Activated CD8-positive, alpha-beta memory T cell treated with anti-CD3 and anti-CD28 coated beads, Interleukin-2, amount 50 U/mL, for 4 hours (primary cell): ENCODE results near the gene PIGZ.

ENCODE experiments used
- DNase-seq: peaks from one replicate; pipeline ENCODE4 v3.0.0-alpha.2; 2020

PIGZ gene

DNA sequence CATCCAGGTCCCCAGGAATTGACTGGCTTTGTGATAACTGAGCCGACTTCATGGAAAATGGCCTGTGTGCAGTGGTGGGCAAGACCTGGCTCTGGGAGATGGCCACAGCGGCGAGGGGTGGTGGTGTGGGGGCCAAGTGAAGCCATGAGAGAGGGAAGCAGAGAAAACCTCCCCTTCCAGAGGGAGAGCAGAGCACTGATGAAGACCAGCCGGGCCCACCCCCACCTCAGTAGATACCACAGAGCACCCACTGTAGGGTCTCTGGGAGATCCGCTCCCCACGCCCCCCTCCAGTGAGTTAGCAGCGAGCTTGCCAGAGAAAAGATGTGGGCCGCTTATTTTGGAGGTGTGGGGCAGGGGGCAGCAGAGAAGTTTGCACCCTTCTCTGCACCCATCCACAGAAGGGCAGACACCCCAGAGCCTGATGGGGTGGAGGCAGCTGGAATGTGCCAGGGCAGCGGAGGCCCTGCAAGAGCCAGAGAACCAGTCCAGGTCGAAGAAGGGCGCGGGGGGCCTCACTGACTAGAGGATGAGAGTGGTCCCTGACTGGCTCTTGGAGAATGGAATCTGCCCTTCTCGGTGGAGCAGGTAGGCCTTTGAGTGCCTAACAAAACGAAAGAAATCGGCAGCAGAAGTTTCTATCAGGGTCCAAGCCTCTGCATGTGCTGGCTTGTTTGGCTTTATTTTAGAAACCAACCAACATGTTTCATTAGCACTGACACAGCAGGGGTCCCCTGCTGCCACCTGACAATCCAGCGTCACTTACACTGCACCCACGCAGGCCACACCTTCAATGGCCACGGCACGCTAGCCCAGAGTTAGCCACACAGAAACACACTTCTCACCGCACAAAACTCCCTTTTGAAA lies 32.7 kb upstream of the PIGZ start:
- no peak for DNase-seq

DNA sequence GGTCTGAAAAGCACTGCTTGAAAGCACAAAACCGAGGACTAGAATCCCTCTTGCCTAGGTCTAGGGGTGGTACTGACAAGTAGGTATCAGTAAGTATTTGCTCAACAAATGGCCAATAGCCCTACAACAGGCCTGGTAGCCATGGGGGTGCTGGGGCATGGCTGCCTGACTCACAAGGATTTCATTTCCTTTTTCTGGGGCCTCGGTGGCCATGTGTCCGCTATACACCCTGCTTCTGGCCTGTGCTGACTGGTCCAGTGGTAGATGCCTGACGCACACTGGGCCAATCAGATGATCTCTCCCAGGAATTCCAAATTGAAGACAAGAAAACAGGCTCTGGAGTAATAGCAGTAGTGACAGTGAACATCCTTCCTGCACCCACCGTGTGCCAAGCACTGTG lies 31.6 kb upstream of the PIGZ start:
- DNase-seq = no peak

DNA sequence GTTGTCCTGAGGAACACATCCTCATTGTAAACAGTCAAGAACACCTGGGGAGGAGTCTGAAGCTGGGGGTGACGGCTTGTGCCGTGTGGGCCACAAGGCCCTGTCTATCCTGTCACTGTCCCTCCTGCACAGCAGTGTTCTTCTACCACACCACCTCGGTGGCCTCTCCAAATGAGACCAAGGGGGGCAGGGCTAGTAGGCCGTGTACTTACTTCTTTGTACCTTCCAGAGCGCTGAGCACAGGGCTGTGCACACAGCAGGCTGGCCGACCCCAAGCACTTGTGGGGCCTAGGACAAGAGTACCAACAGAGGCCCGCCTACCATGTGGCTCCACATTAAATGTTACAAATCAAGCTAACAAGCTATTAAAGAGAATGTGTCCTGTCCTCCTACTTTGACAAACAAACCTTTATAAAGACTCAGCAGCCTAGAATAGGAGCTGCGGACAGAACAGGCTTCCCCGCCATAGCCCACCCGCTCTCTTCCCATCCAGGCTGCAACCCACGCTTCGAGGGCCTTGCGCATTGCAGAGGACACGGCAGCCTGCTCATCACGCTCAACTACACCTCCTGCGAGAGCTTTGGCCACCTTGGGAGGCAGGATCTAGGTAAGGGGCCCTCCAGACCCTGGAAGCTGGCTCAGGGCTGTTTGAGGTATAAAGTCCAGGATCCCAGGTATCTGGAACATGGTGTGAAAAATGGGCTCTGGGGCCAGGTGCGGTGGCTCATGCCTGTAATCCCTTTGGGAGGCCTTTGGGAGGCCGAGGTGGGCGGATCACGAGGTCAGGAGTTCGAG lies 30.5 kb upstream of the PIGZ start:
- DNase-seq = no peak

DNA sequence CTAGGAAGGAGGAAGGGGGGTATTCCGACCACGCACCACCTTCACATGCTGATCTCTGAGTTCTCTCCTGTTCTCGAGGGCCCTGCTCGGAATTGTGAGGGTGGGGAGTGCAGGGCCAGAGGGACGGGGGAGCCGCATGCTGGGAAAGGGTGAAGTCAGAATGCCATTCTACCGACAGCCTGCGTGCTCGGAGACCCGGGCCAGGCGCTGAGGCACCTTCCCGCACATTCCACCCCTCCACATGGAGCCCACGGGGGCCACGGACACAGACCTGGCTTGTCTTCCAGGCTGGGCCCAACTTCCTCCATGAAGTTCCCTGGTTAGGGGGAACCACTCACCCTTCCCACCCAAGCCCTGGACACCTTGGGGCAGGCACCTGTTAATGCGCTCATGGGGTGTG lies 28.7 kb upstream of the PIGZ start:
- no peak for DNase-seq

DNA sequence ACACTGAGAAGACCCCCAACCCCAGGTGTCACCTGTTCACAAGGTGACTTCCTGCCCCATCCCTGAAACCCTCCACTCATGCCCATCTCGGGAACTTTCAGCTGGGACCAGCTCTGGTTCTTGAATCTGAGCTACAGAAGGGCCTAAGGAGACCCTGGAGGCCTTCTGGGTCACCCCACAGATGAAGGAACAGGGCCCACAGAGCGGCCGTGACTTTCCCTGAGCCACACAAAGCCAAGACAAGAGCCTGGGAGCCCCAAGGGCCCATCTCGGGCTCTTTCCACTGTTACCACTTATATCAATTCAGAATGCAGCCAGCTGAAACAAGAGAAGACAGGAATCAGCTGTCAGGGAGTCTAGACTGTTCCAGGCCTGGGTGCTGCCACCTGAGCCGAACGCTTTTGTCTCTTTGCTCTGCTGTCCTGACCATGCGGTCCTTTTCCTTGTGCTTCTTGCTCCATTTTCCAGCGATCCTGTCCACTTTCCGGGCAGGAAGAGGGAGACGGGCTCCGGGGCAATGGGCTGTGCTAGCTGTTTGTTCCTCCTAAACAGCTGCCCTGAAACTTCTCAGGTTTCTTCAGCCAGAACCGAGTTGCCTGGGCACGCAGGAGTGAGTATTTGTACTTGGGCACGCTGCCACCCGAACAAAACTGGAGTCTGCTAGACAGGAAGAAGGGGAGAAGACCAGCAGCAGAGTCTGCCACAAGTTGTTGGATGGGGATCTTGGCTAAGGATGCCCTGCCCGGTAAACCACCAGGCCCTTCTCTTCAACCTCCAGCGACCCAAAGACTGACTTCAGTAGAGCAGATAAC lies 28.0 kb upstream of the PIGZ start:
- no peak for DNase-seq

DNA sequence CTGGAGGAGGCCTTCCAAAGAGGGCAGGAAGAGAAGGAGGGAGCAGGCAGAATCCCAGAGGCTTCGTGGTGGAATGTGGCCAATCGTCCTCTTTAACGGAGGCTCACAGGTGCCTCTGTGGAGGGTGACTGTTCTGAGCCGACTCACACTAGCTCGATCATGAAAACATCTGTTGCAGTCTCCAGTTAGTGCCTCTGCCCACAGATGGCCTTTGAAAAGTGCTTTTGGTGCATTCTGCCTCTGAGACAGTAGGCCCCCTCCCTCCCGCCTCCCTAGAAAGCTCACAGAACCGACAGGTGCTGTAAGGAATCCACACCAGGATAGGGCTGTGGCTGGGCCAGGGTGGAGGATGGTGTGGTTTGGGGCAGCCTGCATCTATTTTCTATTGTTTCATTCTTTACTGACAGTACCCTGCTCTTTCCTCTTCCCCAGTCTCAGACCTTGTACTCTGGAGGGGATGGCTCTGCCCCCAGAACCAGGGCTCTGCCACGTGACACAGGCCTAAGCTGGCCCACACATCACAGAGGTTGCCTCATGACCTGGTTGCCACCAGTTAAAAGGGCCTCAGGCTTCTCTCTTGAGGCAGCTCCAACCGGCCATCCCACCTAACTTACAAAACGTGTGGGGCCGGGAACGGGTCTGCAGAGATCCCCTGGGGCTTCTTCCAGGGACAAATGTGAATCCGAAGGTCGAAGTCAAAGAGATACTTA lies 27.2 kb upstream of the PIGZ start:
- DNase-seq = no peak

DNA sequence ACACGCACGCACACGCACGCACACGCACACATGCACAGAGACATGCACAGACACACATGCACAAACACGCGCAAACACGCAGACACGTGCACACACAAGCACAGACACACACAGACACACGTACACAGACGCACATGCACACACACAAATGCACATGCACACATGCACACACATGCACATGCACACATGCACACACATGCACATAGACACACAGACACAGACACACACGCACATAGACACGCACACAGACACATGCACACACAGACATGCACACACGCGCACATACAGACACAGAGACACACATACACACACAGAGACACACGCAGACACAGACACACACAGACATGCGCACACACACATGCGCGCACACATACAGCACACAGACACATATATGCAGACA lies 26.4 kb upstream of the PIGZ start:
- no peak for DNase-seq

DNA sequence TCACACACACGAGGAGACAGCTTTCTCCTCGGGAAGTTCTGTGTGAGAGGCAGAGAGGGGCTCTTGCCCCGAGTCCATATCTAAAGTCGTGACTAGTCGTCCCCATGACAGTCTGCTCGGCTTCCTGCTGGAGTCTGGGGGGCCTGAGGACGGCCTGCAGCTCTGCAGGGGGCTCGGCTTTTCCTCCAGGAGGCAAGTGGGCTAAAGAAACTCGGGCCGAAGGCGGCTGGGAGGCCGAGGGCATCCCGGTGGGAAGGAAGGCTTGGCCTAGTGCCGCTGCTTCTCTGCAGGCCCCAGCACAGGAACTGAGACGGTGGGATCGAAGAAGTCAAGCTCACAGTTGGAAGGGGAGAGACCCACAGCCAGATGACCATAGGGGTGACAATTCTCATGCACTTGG lies 25.4 kb upstream of the PIGZ start:
- no peak for DNase-seq

DNA sequence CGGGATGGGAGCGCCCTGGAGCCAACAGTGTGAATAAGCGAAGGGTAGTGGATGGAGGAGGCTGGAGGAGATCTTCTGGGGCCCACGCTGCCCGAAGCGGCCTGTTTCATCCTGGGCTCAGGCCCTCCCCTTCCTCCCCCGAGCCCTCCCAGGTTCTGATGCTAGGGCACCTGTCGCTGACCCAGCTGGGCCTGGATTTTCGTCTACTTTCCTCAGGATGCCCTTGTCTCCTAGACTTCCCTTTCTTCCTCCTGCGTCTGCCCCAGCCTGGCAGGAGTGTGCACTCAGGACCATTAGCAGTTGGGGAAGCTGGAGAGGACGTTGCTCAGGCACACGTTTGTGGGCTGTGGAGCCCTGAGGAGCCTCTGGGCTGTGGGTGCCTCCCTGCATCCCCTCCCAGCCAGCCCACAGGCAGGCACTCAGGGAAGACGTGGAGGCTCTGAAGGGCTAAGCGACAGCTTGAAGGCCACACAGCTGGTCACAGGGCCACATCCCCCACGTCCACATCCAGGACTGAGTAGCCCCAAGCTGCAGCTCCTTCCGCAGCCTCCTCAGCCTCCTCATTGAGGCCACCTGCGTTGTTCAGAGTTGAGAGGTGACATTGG lies 23.9 kb upstream of the PIGZ start:
- no peak for DNase-seq

DNA sequence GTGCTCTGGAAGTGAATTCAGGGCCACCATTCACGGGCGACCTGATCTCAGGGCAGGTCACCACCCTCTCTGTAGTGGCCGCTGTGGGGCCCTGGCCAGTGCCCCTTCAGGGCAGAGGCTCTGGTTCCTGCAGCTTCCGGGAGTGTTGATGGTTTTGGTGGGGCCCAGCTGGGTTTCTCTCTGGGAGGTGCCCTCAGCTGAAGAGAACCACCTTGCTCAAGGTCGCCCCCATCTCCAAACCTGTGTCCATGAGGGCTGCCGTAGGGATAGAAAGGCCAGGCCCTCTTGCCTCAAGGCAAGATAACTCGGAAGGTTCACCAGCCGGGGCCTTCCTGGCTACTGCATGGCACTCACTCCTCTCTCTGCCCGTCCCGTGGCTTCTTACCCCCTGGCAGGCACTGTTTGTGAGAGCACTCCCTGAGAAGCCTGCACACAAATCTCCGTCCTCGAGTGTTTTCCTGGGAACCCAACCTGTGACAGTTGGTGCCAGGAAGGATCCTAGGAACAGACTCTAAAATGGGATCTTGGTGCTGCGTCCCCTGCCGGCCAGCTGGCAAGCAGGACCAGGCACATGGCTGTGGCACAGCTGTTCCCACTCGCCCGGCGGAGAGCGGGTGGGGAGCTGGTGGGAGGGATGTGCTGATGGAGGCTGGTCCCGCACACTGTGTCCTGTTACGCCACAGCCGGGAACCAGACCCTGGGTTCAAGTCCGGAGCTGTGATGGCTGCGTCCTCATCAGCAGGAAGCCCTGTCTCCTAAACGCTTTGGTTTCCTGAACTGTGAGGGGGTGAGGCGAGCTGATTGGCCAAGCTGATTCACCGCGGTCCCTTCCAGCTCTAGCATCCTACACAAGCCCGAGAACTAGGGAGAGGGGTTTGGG lies 23.2 kb upstream of the PIGZ start:
- DNase-seq = no peak

DNA sequence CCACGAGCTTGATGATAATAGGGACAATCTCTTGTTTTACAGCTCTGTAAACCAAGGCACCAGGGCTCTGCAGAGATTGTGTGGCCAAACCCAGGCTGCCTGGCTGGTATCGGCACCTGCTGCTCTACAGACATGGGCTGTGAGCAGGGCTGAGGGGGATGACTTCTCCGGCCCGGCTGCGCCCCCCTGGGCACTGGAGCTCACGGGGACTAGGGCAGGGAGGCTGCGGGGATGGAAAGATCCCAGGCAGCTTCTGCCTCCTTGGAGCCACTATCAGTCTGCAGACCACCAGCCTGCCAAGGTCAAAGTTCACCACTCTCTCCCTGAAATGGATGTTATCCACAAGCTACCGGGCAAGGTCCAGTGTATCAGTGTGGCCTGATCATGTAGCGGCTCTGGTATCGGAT lies 22.0 kb upstream of the PIGZ start:
- no peak for DNase-seq

DNA sequence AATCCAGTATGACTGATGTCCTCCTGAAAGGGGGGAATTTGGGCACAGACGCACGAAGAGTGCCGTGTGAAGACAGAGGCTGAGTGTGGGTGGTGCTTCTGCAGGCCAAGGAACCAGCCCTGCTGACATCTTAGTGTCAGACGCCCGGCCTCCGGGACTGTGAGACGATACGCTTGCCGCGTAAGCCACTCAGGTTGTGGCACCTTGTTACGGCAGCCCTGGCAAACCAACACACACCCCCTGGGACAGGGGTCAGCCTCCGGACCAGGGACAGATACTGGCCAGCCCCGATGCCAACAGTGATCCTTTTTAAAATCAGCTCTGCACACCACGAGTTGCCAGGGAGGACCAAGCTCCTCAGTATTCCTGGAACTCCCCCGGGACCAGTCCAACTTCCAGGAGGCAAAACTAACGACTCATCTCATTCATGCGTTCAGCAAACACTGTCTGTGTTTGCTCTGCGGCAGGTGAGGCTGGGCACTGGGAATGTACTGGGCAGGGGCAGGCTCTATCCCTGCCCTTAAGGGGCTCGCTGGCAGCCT lies 21.2 kb upstream of the PIGZ start:
- no peak for DNase-seq

DNA sequence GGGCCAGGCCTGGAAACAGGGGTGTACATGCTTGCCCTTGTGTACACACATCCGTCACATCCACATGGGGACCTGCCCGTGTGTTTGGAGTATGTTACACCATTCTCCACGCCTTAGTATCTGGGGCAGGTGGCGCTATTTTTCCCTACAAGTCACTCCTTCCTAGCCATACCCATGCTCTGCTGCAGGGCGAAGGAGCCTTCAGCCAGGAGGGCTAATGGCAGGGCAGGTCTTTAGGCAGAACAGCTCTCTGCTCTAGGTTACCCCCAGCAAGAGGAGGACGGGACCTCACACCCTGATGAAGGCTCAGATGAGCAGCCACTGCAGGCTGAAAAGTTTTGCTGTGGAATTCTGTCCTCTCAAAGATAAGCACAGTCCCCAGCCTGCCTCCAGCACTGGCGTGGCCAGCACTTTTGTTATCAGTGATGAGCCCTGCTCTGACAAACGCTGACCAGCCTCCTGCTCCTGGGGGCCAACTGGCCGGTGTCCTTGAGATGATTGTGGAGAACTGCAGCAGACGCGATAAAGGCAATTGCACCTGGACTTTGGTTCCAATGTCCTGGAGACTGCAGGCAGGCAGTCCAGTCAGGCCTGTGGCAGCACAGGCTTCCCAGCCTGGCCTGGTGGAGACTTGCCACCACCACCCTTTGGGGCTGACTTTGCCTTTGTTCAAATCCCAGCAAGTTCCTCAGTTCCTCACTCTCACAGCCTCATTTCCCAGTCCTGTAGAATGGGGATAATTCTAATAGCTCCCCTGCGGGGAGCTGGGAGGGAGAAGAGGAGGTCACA lies 19.8 kb upstream of the PIGZ start:
- DNase-seq = no peak

DNA sequence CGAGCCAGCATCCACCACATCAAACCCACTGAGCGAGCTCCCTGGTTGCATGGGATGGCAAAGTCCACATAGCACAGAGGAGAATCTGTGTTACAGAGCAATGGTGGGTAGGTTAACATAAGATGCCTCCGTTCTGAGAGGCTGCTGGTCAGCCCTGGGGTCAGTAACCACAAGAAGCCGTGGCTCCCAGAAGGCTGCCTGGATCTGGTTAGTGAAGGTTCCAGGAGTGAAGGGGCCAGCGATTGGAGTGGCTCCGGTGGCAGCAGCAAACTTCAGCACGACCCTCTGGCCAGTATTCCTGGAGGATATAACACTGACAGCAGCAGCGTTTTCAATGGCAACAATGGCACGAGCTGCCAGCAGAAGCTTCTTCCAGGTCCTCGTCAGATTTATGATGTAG lies 18.4 kb upstream of the PIGZ start:
- no peak for DNase-seq

DNA sequence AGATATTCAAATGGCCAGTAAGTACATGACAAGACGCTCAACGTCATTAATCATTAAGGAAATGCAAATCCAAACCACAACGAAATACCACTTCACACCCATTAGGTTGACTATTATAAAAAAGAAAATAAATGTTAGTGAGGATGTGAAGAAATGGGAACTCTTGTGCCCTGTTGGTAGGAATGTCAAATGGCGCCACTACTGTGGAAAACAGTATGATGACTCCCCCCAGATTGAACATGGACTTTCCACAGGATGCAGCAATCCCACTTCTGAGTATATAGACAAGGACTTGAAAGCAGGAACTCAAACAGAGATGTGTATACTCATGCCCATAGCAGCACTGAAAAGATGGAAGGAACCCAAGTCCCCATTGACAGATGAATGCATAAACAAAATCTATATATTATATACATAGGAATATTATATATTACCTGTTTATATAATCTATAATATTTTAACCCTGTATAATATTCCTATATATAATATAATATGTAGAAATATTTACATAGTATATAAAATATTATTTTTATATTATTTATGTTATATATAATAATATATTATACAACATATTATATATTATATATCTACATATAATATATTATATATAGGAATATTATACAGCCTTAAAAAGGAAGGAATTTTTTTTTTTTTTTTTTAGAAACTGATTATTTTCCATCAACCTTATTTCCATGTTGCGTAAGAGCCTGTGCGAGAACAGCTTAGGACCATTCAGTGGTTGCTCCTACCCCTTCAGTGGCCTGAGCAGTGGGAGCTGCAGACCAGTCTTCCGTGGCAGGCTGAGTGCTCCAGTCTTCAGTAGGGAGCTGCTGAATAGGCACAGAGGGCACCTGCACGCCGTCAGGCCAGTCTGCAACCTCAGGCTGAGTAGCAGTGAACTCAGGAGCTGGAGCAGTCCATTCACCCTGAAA lies 17.6 kb upstream of the PIGZ start:
- DNase-seq = no peak

DNA sequence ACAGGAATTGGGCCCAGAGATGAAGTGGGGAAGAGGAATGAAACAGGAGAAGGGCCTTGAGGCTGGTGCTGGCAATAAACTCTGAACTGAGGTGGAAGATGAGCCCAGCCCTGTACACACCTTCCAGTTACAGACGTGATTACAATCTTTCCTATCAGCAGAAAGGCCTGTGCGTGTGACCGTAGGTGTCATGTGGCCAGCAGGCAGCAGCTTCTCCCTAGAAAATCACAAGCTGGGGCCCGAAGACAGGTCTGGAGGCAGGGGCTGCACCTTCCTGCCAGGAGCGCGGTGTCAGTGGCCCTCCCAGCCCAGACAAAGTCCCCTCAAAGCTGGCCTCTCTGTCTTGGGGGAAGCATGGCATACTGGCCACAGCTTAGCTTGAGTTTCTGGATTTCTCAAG lies 16.7 kb upstream of the PIGZ start:
- no peak for DNase-seq

DNA sequence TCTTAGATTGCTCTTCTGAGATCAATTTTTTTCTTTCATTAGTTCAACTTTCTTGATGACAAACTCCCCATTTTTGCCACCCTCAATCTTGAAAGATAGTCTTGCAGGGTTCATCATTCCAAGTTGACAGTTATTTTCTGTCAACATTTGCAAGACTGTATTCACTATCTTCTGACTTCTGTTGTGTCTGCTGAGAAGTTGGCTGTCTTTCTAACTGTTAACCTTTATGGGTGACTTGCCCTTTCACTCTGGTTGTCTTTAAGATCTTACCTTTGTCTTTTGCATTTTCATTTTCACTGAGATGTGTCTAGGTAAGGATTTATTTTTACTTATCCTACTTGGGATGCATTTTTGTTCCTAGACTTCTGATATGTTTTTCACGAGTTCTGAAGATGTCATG lies 14.6 kb upstream of the PIGZ start:
- no peak for DNase-seq

DNA sequence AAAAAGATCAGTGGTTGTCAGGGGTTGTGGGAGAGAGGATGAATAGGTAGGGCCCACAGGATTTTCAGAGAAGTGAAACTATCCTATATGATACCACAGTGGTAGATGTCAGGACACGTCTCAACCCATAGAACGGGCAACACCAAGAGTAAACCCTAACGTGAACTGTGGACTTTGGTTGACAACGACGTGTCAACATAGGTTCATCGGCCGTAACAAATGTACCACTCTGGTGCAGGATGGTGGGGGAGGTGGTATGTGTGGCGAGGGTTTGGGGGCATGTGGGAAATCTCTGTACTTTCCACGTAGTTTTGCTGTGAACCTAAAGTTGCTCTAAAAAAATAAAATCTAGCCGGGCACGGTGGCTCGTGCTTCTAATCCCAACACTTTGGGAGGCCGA lies 13.0 kb upstream of the PIGZ start:
- no peak for DNase-seq

DNA sequence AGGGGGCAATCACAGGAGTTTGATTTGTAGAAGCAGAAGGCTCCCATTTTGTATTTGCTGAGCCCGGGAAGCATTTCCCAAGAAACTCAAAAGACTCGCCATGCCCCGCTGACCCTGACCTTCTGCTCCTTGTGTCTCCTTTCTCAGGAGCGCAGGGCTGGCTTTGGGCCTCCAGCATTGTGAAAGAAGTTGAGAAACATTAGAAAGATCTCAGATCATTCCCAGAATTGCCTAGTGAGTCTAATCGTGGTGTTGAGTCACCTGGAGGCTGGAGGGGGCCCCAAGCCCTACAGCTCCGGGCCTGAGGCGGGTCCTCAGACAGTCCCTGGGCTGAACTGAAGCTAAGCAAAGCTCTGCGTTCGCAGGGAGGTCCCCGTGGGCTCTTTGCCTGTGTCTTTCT lies 10.9 kb upstream of the PIGZ start:
- no peak for DNase-seq
